Measurements from ENCODE around the gene RASIP1.

GRCh38 chr19:48720251-48720612 is 20.2 kb downstream of the RASIP1 start:
- TF ChIP-seq POLR2A (IDR thresholded peaks at IDR 0.05; ENCODE audit: low read length) (no peak), GATA1 (IDR thresholded peaks at IDR 0.05; ENCODE audit: low read depth, low read length) (no peak)

All from erythroblast (primary cell).